ENCODE measurements around the gene TSACC.

DNA sequence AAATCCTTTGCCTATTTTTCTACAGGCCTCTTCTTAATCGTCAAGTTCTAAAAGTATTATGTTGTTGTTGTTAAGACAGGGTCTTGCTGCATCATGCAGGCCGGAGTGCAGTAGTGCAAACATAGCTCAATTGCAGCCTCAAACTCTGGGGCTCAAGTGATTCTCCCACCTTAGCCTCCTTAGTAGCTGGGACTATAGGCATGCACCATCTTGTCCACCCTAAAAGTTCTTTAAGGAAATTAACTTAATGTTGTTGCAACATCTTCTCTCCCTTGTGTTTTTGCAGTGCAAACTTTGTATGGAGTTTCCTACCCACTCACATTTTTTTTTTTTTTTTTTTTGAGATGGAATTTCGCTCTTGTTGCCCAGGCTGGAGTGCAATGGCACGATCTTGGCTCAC, 35.1 kb upstream of the TSACC start:
- no peak for TF ChIP-seq ZC3H4 (CRISPR knock-in tag; IDR thresholded peaks at IDR 0.05; ENCODE audit: borderline replicate concordance)
- no peak for TF ChIP-seq NR4A1 (CRISPR knock-in tag; IDR thresholded peaks at IDR 0.05)
- no peak for TF ChIP-seq NR4A1 (tag; IDR thresholded peaks at IDR 0.05)

Data from K562 (cell line).